Activated effector memory CD4-positive, alpha-beta T cell treated with anti-CD3 and anti-CD28 coated beads, Interleukin-2, amount 50 U/mL, for 16 hours (primary cell): Measurements from ENCODE around the gene EID2.
A peak's percentile ranks its signal among the peaks of the same experiment; 100 is the strongest.

Experiments used
- DNase-seq: peaks from one replicate; pipeline ENCODE4 v3.0.0-alpha.2; 2020

The EID2 gene

GRCh38 chr19:39533003-39533512, 6.9 kb downstream of the EID2 start:
- no peak for DNase-seq

DNA sequence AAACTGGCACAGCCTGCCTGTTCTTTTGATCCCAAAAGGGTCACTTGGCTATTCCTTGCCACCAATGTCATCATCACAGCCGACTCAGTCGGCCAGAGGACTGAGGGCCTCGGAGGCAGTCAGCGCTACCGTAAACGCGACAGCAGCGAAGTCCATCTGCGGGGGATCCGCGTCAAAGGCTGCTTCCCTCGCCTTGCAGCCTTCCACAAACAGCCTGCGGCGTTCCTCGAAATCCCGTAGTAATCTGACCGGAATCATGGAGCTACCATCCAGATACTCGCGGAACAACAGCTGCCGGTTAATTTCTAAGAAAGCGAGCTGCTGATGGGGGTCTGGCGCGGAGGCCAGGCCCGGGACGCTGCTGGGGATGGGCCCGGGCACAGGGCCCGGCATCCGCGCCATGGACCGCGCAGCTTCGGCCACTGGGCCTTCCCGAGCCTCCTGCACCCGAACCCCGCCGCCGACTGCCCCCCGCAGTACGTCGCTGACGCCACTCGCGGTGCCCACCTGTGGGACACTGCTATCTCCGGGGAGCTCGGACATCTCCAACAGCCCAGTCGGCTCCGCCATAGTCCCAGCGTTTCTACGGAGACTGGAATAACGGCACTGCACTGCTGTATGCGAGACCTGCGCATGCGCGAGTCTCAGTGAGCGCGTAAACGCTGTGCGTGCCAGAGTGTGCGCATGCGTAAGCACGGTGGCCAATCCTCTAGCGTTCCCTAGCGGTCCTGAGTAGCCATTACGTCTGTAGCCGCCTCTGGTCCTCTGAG, 7.5 kb downstream of the EID2 start, which contains the start of gene EID2B:
Gene EID2B, minus strand, starts transcription at position 620 of the 770 bp plus-strand sequence. Its CDS starts 50 bp downstream, at position 570.
- peak; percentile 97 for DNase-seq

- no peak for DNase-seq
These were observed 8.1 kb downstream of the EID2 start for GRCh38 chr19:39531834-39532232.

- DNase-seq = peak; percentile 10
These were observed 14.8 kb downstream of the EID2 start for GRCh38 chr19:39525205-39525604.

- peak; percentile 21 for DNase-seq
These were observed 15.5 kb downstream of the EID2 start for GRCh38 chr19:39524495-39524894.

- peak; percentile 38 for DNase-seq
These were observed 19.1 kb downstream of the EID2 start for GRCh38 chr19:39520541-39521484.

DNA sequence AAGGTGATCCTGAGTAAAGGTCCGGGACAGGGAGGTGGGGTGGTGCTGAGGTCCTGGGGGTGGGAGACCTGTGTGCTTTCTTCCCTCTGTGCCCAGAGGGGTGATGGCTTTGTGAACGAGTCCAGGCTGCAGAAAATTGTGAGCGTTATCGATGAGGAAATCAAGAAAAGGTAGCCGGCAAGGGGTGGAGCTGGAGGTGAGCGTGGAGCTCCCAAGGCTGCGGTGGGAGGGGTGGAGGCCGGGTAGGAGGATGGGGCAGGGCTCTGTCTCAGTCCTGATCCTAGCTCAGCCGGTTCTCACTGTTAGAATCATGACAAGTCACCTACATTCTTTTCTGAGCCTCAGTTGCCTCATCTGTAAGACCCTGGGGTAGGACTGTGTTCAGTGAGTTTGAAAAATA, 21.0 kb downstream of the EID2 start:
- DNase-seq = no peak

- DNase-seq = no peak
These were observed 21.5 kb downstream of the EID2 start for GRCh38 chr19:39518458-39518857.

DNA sequence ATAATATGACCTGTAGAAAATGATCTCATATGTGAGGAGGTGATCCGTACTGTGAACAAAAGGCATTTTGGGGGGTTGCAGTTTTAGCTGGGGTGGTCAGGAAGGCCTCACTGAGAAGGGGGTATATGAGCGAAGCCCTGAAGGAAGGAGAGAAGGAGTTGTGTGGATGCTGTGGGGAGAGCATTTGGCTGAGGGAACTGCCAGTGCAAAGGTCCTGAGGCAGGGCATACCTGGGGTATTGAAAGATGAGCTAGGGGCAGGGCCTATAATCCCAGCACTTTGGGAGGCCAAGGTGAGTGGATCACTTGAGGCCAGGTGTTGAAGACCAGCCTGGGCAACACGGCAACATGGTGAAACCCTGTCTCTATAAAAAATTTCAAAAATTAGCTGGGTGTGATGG, 22.5 kb downstream of the EID2 start:
- no peak for DNase-seq

- DNase-seq = no peak
These were observed 23.7 kb downstream of the EID2 start for GRCh38 chr19:39516270-39516669.

DNA sequence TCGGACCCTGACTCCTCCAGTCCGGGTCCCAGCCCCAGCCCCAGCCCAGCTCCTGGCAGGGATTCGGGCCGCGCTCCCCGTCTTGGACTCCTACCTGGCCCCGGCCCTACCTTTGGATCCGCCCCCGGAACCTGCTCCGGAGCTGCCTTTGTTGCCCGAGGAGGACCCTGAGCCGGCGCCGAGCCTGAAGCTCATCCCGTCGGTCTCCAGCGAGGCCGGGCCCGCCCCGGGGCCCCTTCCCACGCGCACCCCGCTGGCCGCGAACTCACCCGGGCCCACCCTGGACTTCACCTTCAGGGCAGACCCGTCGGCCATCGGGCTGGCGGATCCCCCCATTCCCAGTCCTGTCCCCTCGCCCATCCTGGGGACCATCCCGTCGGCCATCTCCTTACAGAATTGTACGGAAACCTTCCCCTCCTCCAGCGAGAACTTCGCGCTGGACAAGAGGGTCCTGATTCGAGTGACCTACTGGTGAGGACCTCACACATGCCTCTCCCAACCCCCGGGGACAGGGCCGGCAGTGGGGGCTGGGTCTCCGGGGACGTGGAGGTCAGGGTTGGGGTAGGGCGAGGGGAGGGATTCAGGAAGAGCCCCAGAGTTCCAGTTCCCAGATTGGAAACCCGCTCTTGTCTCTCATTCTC, 24.3 kb downstream of the EID2 start:
- no peak for DNase-seq

DNA sequence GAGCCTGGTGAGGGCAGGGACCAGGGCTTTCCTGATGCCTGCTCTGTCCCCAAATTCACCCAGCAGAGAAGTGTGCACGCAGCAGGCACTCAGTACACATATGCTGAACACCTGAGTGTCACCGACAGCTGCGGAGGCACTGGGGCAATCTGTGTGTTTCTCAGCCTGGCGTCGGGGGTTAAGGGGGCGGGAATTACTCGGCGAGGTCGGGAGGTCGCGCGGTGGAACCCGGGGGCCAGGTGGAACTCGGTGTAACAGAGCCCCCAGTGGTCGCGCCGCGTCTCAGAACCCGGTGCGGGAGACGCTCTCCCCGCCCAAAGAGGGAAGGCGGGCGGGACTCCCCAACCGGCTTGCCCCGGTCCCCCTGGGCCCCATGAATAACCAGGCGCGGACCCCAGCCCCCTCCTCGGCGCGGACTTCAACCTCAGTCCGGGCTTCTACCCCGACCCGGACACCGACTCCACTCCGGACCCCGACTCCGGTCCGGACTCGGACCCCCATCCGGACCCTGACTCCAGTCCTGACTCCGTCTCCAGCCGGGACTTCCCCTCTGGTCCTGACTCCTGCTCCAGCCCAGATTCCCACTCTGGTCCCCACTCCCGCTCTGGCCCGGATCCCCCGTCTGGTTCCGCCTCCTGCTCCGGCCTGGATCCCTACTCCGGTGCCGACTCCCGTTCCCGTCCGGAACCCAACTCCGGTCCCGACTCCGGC, 25.0 kb downstream of the EID2 start, which contains the start of gene SELENOV:
Gene SELENOV, plus strand, starts transcription at position 300 of the 711 bp plus-strand sequence. Its CDS starts 74 bp downstream, at position 374.
- no peak for DNase-seq

GRCh38 chr19:39512988-39513387, 27.0 kb downstream of the EID2 start:
- no peak for DNase-seq

- no peak for DNase-seq
These were observed 30.7 kb downstream of the EID2 start for GRCh38 chr19:39509233-39509632.

DNA sequence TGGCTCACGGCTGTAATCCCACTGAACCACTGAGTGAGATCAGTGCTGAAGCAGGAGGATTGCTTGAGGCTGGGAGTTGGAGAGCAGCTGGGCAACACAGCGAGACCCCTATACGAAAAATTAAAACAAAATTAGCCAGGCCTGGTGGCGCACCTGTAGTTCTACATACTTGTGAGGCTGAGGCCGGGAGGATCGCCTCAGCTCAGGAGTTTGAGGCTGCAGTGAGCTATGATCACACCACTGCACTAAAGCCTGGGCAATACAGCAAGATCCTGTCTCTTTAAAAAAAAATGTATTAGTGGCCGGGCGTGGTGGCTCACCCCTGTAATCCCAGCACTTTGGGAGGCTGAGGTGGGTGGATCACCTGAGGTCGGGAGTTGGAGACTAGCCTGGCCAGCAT, 31.3 kb downstream of the EID2 start:
- no peak for DNase-seq

DNA sequence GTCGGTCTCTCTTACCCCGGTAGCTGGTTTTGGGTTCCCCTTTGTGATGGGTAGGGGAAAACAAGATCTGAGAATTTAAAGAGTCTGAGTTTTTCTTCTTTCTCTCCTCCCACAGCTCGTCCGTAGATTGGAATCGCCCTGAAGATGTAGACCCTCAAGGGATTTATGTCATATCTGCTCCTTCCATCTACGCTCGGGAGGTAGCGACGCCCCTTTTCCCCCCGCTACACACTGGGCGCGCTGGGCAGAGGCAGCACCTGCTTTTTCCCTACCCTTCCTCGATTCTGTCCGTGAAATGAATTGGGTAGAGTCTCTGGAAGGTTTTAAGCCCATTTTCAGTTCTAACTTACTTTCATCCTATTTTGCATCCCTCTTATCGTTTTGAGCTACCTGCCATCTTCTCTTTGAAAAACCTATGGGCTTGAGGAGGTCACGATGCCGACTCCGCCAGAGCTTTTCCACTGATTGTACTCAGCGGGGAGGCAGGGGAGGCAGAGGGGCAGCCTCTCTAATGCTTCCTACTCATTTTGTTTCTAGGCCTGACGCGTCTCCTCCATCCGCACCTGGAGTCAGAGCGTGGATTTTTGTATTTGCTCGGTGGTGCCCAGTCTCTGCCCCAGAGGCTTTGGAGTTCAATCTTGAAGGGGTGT, 32.1 kb downstream of the EID2 start:
- DNase-seq = no peak

DNA sequence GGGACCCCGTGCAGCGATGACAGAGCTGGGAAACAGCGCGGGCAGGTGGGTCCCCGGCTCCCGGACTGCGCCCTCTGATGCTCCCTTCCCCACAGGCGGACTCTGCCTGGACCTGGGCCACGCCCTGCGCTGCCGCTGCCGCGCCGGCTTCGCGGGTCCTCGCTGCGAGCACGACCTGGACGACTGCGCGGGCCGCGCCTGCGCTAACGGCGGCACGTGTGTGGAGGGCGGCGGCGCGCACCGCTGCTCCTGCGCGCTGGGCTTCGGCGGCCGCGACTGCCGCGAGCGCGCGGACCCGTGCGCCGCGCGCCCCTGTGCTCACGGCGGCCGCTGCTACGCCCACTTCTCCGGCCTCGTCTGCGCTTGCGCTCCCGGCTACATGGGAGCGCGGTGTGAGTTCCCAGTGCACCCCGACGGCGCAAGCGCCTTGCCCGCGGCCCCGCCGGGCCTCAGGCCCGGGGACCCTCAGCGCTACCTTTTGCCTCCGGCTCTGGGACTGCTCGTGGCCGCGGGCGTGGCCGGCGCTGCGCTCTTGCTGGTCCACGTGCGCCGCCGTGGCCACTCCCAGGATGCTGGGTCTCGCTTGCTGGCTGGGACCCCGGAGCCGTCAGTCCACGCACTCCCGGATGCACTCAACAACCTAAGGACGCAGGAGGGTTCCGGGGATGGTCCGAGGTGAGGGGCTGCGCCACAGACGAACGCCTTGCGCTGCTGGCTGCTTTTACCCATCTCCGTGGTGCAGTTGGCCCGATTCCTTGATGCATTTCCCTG, 32.8 kb downstream of the EID2 start:
- peak; percentile 82 for DNase-seq

GRCh38 chr19:39506598-39506943, 33.4 kb downstream of the EID2 start:
- DNase-seq = no peak

GRCh38 chr19:39502640-39503417, 37.1 kb downstream of the EID2 start:
- peak; percentile 93 for DNase-seq

DNA sequence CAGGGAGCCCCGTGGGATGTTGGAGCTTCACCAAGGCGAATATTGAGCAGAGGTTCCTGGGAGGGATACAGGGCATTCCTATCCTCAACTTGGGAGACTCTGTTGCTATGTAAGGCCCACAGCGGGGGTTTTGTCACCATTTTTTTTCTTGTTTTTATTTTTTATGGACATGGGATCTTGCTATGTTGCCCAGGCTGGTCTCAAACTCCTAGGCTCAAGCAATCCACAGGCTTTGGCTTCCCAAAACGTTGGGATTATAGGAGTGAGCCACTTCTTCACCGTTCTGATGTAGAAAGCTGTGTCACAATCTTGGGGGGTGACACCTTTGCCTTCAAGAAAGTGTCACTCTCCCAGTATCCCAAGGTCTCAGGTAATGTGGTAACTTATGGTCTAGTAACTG, 38.6 kb downstream of the EID2 start:
- DNase-seq = no peak
